Measurements from ENCODE around the gene DNAH8.

DNAH8 gene

GRCh38 chr6:38755874-38756273, 40.8 kb downstream of the DNAH8 start:
- no peak for DNase-seq
- in situ Hi-C loops (cut with HindIII; ENCODE audit: low pct_ligation_motif_present, low sequenced_read_pairs), result no loop called here
- H3K4me3 ChIP-seq (ENCODE audit: low read depth, low read length), result no peak overlapping the region
- H3K27ac ChIP-seq, result no peak overlapping the region
- no peak for TF ChIP-seq CTCF (IDR thresholded peaks at IDR 0.05; ENCODE audit: low read depth, low read length, missing control alignments)
- H3K27me3 ChIP-seq (replicated peaks), result no peaks in the 10 kb centered on the region
- no peaks in the 10 kb centered on the region for H3K36me3 ChIP-seq (replicated peaks)

- no peak for TF ChIP-seq CTCF (IDR thresholded peaks at IDR 0.05; ENCODE audit: low read depth, low read length, missing control alignments)
- H3K27ac ChIP-seq, result no peak overlapping the region
- no peak for DNase-seq
- H3K4me3 ChIP-seq (ENCODE audit: low read depth, low read length), result no peak overlapping the region
- no peaks in the 10 kb centered on the region for H3K36me3 ChIP-seq (replicated peaks)
- no peaks in the 10 kb centered on the region for H3K27me3 ChIP-seq (replicated peaks)
- in situ Hi-C loops (cut with HindIII; ENCODE audit: low pct_ligation_motif_present, low sequenced_read_pairs), result no loop called here
These were observed 45.0 kb downstream of the DNAH8 start for GRCh38 chr6:38760097-38760496.

GRCh38 chr6:38762848-38763247, 47.7 kb downstream of the DNAH8 start:
- no peak for DNase-seq
- H3K27ac ChIP-seq, result no peak overlapping the region
- H3K4me3 ChIP-seq (ENCODE audit: low read depth, low read length), result no peak overlapping the region
- TF ChIP-seq CTCF (IDR thresholded peaks at IDR 0.05; ENCODE audit: low read depth, low read length, missing control alignments), result no peak
- no peaks in the 10 kb centered on the region for H3K36me3 ChIP-seq (replicated peaks)
- in situ Hi-C loops (cut with HindIII; ENCODE audit: low pct_ligation_motif_present, low sequenced_read_pairs), result no loop called here
- no peaks in the 10 kb centered on the region for H3K27me3 ChIP-seq (replicated peaks)

- no peak for DNase-seq
- Histone ChIP-seq H3K27ac (no peak overlapping the region), H3K27me3 (replicated peaks) (no peaks in the 10 kb centered on the region), H3K4me3 (ENCODE audit: low read depth, low read length) (no peak overlapping the region), H3K36me3 (replicated peaks) (no peaks in the 10 kb centered on the region)
- TF ChIP-seq CTCF (IDR thresholded peaks at IDR 0.05; ENCODE audit: low read depth, low read length, missing control alignments), result no peak
- in situ Hi-C loops (cut with HindIII; ENCODE audit: low pct_ligation_motif_present, low sequenced_read_pairs), result no loop called here
These were observed 52.4 kb downstream of the DNAH8 start for GRCh38 chr6:38767560-38767959.

GRCh38 chr6:38773338-38773737, 58.2 kb downstream of the DNAH8 start:
- DNase-seq, result no peak

More at GRCh38 chr6:38773338-38773737, 58.2 kb downstream of the DNAH8 start:
- Histone ChIP-seq H3K27ac (no peak overlapping the region), H3K27me3 (replicated peaks) (no peaks in the 10 kb centered on the region), H3K4me3 (ENCODE audit: low read depth, low read length) (no peak overlapping the region), H3K36me3 (replicated peaks) (no peaks in the 10 kb centered on the region)
- in situ Hi-C loops (cut with HindIII; ENCODE audit: low pct_ligation_motif_present, low sequenced_read_pairs), result no loop called here
- peak; percentile 53 for TF ChIP-seq CTCF (IDR thresholded peaks at IDR 0.05; ENCODE audit: low read depth, low read length, missing control alignments)

Data from brain microvascular endothelial cell (primary cell).